Panc1 (cell line): ENCODE data around the gene SBNO2.
"Not testable (repeated sequence)": the region's sequence is repeated elsewhere in the genome, so short reads cannot be mapped to it uniquely, and the experiment has no call there.

Experiments
- CTCF ChIP-seq: fragments of 450-650 bp; IDR thresholded peaks from 2 replicates; pipeline ENCODE4 v1.5.1; 2017; ENCODE audit warnings: mild to moderate bottlenecking
- SIN3A ChIP-seq: IDR thresholded peaks from 2 replicates; pipeline ENCODE4 v1.6.1; 2012; ENCODE audit warnings: low read depth, mild to moderate bottlenecking, low read length, moderate library complexity, borderline replicate concordance; ENCODE audit not compliant: insufficient read depth

- TF ChIP-seq CTCF, SIN3A: not testable (repeated sequence)
Measured at GRCh38 chr19:1208830-1209229, 34.8 kb upstream of the SBNO2 start.
